H1 (cell line): ENCODE measurements around the gene STX18. TPM values are rescaled to one million over a fixed set of nuclear protein-coding genes. Genes with fewer than 3 reads are reported as not detected.

Experiments
- CTCF ChIA-PET: fragments of 300-600 bp; sonication (Branson Sonifier 250); formaldehyde crosslinking; loops from one replicate; lab custom pipeline; 2021; ENCODE audit not compliant: partially characterized antibody; lab: Charles Lee
- POLR2A ChIA-PET: fragments of 300-600 bp; sonication (Branson Sonifier 250); formaldehyde crosslinking; loops from one replicate; lab custom pipeline; 2021; ENCODE audit warnings: inconsistent platforms; ENCODE audit not compliant: partially characterized antibody; lab: Charles Lee
- DNase-seq, 2 experiments: peaks; one replicate each; pipeline versions ENCODE4 v3.0.0 to v3.0.0-alpha.2; 2010 to 2022; ENCODE audit warnings: low spot score in 2 of 2, low read depth in 1 of 2, mixed read lengths in 1 of 2
- FAIRE-seq: peaks from 2 replicates; lab custom pipeline; 2011; peaks lifted over from hg19 to GRCh38; lab: Jason Lieb, UNC
- H2AFZ ChIP-seq: 2 replicates; pipeline ENCODE4 v1.8.1; 2012; ENCODE audit warnings: low read length, inconsistent platforms
- H2AK5ac ChIP-seq: 2 replicates; pipeline ENCODE4 v1.6.1; 2013; ENCODE audit warnings: low read depth, low read length
- H2BK120ac ChIP-seq: replicated peaks from 2 replicates; pipeline ENCODE3; 2013; ENCODE audit warnings: low read depth, low read length, inconsistent platforms
- H2BK12ac ChIP-seq: 2 replicates; pipeline ENCODE4 v1.6.1; 2013; ENCODE audit warnings: low read depth, low read length
- H2BK15ac ChIP-seq: 2 replicates; pipeline ENCODE4 v1.6.1; 2013; ENCODE audit warnings: low read length
- H2BK20ac ChIP-seq: 2 replicates; pipeline ENCODE4 v1.6.1; 2013; ENCODE audit warnings: low read length
- H2BK5ac ChIP-seq: 2 replicates; pipeline ENCODE4 v1.6.1; 2013; ENCODE audit warnings: low read depth, low read length
- H3K14ac ChIP-seq: 2 replicates; pipeline ENCODE4 v1.6.1; 2013; ENCODE audit warnings: inconsistent platforms; ENCODE audit not compliant: insufficient read length
- H3K18ac ChIP-seq: 2 replicates; pipeline ENCODE4 v1.6.1; 2013; ENCODE audit warnings: low read length; ENCODE audit errors: extremely low read depth
- H3K23ac ChIP-seq: 2 replicates; pipeline ENCODE4 v1.6.1; 2013; ENCODE audit warnings: inconsistent platforms; ENCODE audit not compliant: insufficient read length
- H3K23me2 ChIP-seq: 2 replicates; pipeline ENCODE4 v1.6.1; 2013; ENCODE audit warnings: low read depth, low read length
- H3K27ac ChIP-seq: 2 replicates; pipeline ENCODE4 v1.6.1; 2011; ENCODE audit warnings: low read depth, low read length, inconsistent platforms
- H3K27me3 ChIP-seq, 4 experiments: replicated peaks in 1 of 4; 1 replicate in 1 of 4; 2 replicates in 3 of 4; pipeline versions ENCODE4 v1.6.1 to v1.8.1; 2011 to 2013; ENCODE audit warnings: low read length in 3 of 4, mild to moderate bottlenecking in 3 of 4, inconsistent platforms in 2 of 4, mixed read lengths in 2 of 4, moderate library complexity in 1 of 4; ENCODE audit not compliant: control insufficient read depth in 3 of 4, insufficient read depth in 3 of 4; ENCODE audit errors: extremely low read depth in 1 of 4
- H3K36me3 ChIP-seq, 4 experiments: 2 replicates each; pipeline versions ENCODE4 v1.6.1 to v1.8.1; 2011 to 2013; ENCODE audit warnings: mild to moderate bottlenecking in 4 of 4, low read length in 3 of 4, moderate library complexity in 2 of 4, control low read depth in 1 of 4, inconsistent platforms in 1 of 4; ENCODE audit not compliant: insufficient read depth in 4 of 4, control insufficient read depth in 2 of 4
- H3K4ac ChIP-seq: replicated peaks from 2 replicates; pipeline ENCODE3; 2013; ENCODE audit warnings: low read length, low read depth, mixed read lengths, inconsistent platforms; ENCODE audit not compliant: insufficient read length
- H3K4me1 ChIP-seq, 4 experiments: replicated peaks in 1 of 4; 1 replicate in 1 of 4; 2 replicates in 3 of 4; pipeline versions ENCODE4 v1.6.1 to v1.8.1; 2011 to 2013; ENCODE audit warnings: low read length in 3 of 4, inconsistent platforms in 2 of 4, mixed read lengths in 1 of 4; ENCODE audit not compliant: insufficient read depth in 4 of 4, control insufficient read depth in 3 of 4
- H3K4me2 ChIP-seq, 2 experiments: 2 replicates each; pipeline versions ENCODE4 v1.6.1 to v1.8.1; 2011 to 2013; ENCODE audit warnings: low read depth in 2 of 2, low read length in 2 of 2, control low read depth in 1 of 2, inconsistent platforms in 1 of 2, mild to moderate bottlenecking in 1 of 2; ENCODE audit not compliant: insufficient read depth in 1 of 2
- H3K4me3 ChIP-seq, 4 experiments: fragments of 200-600, 300-600 bp in 1 of 4; sonication (generic), shearing (Covaris generic), sonication (Bioruptor Twin) in 1 of 4; 2 replicates each; pipeline versions ENCODE4 v1.5.1 to v1.8.1; 2011 to 2016; ENCODE audit warnings: low read length in 4 of 4, low read depth in 3 of 4, control low read depth in 2 of 4, inconsistent platforms in 2 of 4, mild to moderate bottlenecking in 2 of 4, mixed read lengths in 1 of 4, moderate library complexity in 1 of 4; ENCODE audit not compliant: insufficient read depth in 2 of 4; ENCODE audit errors: extremely low read depth in 1 of 4
- H3K56ac ChIP-seq: replicated peaks from 2 replicates; pipeline ENCODE3; 2013; ENCODE audit warnings: low read depth, mild to moderate bottlenecking, mixed read lengths, low read length, inconsistent platforms; ENCODE audit not compliant: insufficient read length
- H3K79me1 ChIP-seq: 2 replicates; pipeline ENCODE4 v1.6.1; 2013; ENCODE audit warnings: low read depth, low read length, control low read depth
- H3K79me2 ChIP-seq, 2 experiments: 2 replicates each; pipeline versions ENCODE4 v1.6.1 to v1.8.1; 2012 to 2013; ENCODE audit warnings: low read length in 2 of 2, mild to moderate bottlenecking in 2 of 2, inconsistent platforms in 1 of 2; ENCODE audit not compliant: insufficient read depth in 2 of 2, control insufficient read depth in 1 of 2
- H3K9ac ChIP-seq, 4 experiments: replicated peaks in 1 of 4; 1 replicate in 1 of 4; 2 replicates in 3 of 4; pipeline versions ENCODE4 v1.6.1 to v1.8.1; 2011 to 2013; ENCODE audit warnings: low read depth in 3 of 4, low read length in 3 of 4, control low read depth in 2 of 4, mild to moderate bottlenecking in 2 of 4, moderate library complexity in 2 of 4, inconsistent platforms in 1 of 4; ENCODE audit errors: extremely low read depth in 1 of 4
- H3K9me3 ChIP-seq, 2 experiments: 2 replicates each; pipeline versions ENCODE4 v1.6.1 to v1.8.1; 2012 to 2013; ENCODE audit warnings: mild to moderate bottlenecking in 2 of 2, moderate library complexity in 2 of 2, control low read depth in 1 of 2, inconsistent platforms in 1 of 2, low read depth in 1 of 2, low read length in 1 of 2, mixed read lengths in 1 of 2; ENCODE audit not compliant: insufficient read depth in 2 of 2
- H4K20me1 ChIP-seq, 2 experiments: replicated peaks in 1 of 2; 2 replicates each; pipeline versions ENCODE3 to v1.8.1; 2011 to 2013; ENCODE audit warnings: inconsistent platforms in 2 of 2, low read length in 2 of 2, mild to moderate bottlenecking in 1 of 2; ENCODE audit not compliant: insufficient read depth in 2 of 2, control insufficient read depth in 1 of 2
- H4K5ac ChIP-seq: 2 replicates; pipeline ENCODE4 v1.6.1; 2013; ENCODE audit warnings: low read length, low read depth, mixed read lengths, inconsistent platforms; ENCODE audit not compliant: insufficient read length
- H4K8ac ChIP-seq: 2 replicates; pipeline ENCODE4 v1.8.0; 2013; ENCODE audit warnings: mild to moderate bottlenecking, moderate library complexity, low read length, inconsistent platforms; ENCODE audit not compliant: insufficient read depth; ENCODE audit errors: extremely low read depth
- H4K91ac ChIP-seq: replicated peaks from 2 replicates; pipeline ENCODE3; 2013; ENCODE audit warnings: low read length, mixed read lengths, inconsistent platforms; ENCODE audit not compliant: insufficient read length
- BRCA1 ChIP-seq: IDR thresholded peaks from 2 replicates; pipeline ENCODE4 v1.6.1; 2012; ENCODE audit warnings: low read depth, low read length, improper control_type of control experiment
- EGR1 ChIP-seq: IDR thresholded peaks from 2 replicates; pipeline ENCODE4 v1.6.1; 2011; ENCODE audit warnings: low read depth, low read length, borderline replicate concordance
- GTF2F1 ChIP-seq: IDR thresholded peaks from 2 replicates; pipeline ENCODE4 v1.6.1; 2012; ENCODE audit warnings: low read depth, low read length, improper control_type of control experiment, borderline replicate concordance
- HDAC6 ChIP-seq: IDR thresholded peaks from one replicate; pipeline ENCODE4 v1.7.1; 2012; ENCODE audit warnings: low read depth, mild to moderate bottlenecking, inconsistent platforms, low read length, moderate library complexity
- RNF2 ChIP-seq: fragments of 200-900, 300-1000 bp; sonication (generic); IDR thresholded peaks from 2 replicates; pipeline ENCODE4 v1.7.1; 2016; ENCODE audit warnings: borderline replicate concordance, low read depth, mild to moderate bottlenecking, antibody characterized with exemption, low read length; ENCODE audit not compliant: poor library complexity, severe bottlenecking; ENCODE audit errors: missing control alignments
- SP4 ChIP-seq: IDR thresholded peaks from 2 replicates; pipeline ENCODE4 v1.6.1; 2012; ENCODE audit warnings: low read length, inconsistent platforms
- TAF1 ChIP-seq: IDR thresholded peaks from 2 replicates; pipeline ENCODE4 v1.6.1; 2011; ENCODE audit warnings: mild to moderate bottlenecking, low read depth, low read length
- WGBS, 2 experiments: shearing (Covaris generic) in 1 of 2; methylation state at CpG; one replicate each; pipeline versions ENCODE4 v1.1.6 to v1.1.7; 2013 to 2015; ENCODE audit warnings: low lambda C conversion rate in 2 of 2, mixed read lengths in 2 of 2, inconsistent platforms in 1 of 2, low coverage in 1 of 2, missing lambda C conversion rate in 1 of 2; ENCODE audit not compliant: insufficient replicate concordance in 2 of 2, insufficient coverage in 1 of 2, insufficient read length in 1 of 2; ENCODE audit errors: extremely low coverage in 1 of 2, missing lambda C conversion rate in 1 of 2; 5-methylcytosine and 5-hydroxymethylcytosine counted together
- polyA plus RNA-seq, 7 experiments: library from polyadenylated mRNA; depleted of rRNA in 3 of 7; stranded (reverse) in 5 of 7; unstranded in 2 of 7; fragments of >200 nt in 5 of 7; fragments of 200-250 nt in 2 of 7; gene quantifications; 1 replicate in 5 of 7; 2 replicates in 1 of 7; 4 replicates in 1 of 7; pipeline versions ENCODE4 v1.2.1 to v1.2.3, GENCODE V29; 2011 to 2013; ENCODE audit warnings: missing spikeins in 2 of 7, mixed read lengths in 2 of 7
- total RNA-seq: library from RNA; stranded (reverse); fragmentation: NEBNext Ultra II Directional; extraction: Animal tissue kit (Norgen Biotek cat#: 25700); gene quantifications from 2 replicates; pipeline ENCODE4 v1.2.1, GENCODE V29; 2021
- TF ChIP-seq, protein P1 (sequence below): IDR thresholded peaks from 2 replicates; pipeline ENCODE4 v1.6.1; 2012; ENCODE audit warnings: inconsistent platforms

STX18 gene
- total and polyA plus RNA-seq, 2 of the 8 experiments (the other 6 are each of a cell fraction or from before 2014, with no cell fraction given): 14.6 to 18.3 TPM

DNA sequence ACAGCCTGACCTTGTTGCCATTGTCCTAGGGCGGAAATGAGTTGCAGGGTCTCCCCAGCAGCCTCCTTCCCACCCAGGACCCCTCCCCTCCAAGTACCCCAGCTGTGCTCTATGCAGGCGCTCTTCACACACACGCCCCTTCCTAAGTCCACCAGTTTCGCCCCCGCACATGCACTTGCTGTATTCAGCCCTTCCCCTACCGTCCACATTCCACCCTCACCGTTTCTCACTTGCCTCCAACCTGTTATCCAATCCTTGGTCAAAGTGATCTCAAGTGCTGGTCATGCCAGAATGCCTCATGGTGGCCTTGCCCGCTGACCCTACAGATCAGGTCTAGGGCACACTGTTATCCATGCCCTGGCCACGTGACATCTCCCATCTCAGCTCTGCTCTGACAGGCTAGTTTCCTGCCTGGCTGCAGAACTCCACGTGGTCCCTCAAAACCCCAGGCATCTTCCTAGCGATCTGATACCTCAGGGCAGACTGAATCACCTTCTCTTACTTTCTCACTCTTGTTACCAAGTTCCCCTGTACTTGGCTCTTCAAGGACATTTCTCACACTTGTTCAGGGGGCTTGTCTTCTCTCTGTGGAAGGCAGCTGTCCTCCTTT lies 115.2 kb downstream of the STX18 start:
- Histone ChIP-seq H4K91ac (peak overlapping the region; percentile 86), H3K36me3 (no peaks in the 10 kb centered on the region), H3K4me1 (peaks cover 21 to 50% (median 36%) of the 10 kb centered on the region in 4 experiments), H3K27ac (no peak overlapping the region), H4K20me1 (no peaks in the 10 kb centered on the region), H3K4ac (no peak overlapping the region), H3K23me2 (no peaks in the 10 kb centered on the region; the same call in 1 of the 2 replicates), H2AFZ (no peak overlapping the region), H3K18ac (peak overlapping the region; percentile 63), H4K8ac (peak overlapping the region; percentile 46; the same call in 1 of the 2 replicates), H3K79me2 (no peaks in the 10 kb centered on the region), H3K9ac (no peak overlapping the region; a peak in 1 of 7 replicates), H4K5ac (no peak overlapping the region), H2BK5ac (peak overlapping the region; percentile 80; the same call in 1 of the 2 replicates), H2AK5ac (peak overlapping the region; percentile 93), H3K56ac (peak overlapping the region; percentile 37), H2BK12ac (peak overlapping the region; percentile 90; the same call in 1 of the 2 replicates), H3K23ac (no peak overlapping the region), H3K79me1 (no peaks in the 10 kb centered on the region), H3K4me3 (no peak overlapping the region), H2BK15ac (peak overlapping the region; percentile 24; the same call in 1 of the 2 replicates), H3K27me3 (no peaks in the 10 kb centered on the region; a peak in 1 of 7 replicates), H3K9me3 (no peaks in the 10 kb centered on the region), H3K4me2 (peak overlapping the region; percentile 39 to 40), H3K14ac (no peak overlapping the region), H2BK20ac (peak overlapping the region; percentile 91), H2BK120ac (no peak overlapping the region)
- FAIRE-seq: no peak
- 75% methylated on average over 11 of the region's 11 CpGs; no CpG with 5 or more reads in 1 of the 2 experiments for WGBS, 2 experiments
- ChIA-PET POLR2A (interaction anchor here (1.6 to 4.2 kb wide), 3 partner anchors 10 to 19 kb away, joined by 5 to 17 read pairs (median 5); no protein-coding TSS in a partner anchor), CTCF (interaction anchor here (1.1 to 3.8 kb wide), 10 partner anchors 9 to 174 kb away, joined by 3 to 28 read pairs (median 4); partner anchors contain the start of gene NSG1)
- no peak for DNase-seq
- TF ChIP-seq, protein P1, sequence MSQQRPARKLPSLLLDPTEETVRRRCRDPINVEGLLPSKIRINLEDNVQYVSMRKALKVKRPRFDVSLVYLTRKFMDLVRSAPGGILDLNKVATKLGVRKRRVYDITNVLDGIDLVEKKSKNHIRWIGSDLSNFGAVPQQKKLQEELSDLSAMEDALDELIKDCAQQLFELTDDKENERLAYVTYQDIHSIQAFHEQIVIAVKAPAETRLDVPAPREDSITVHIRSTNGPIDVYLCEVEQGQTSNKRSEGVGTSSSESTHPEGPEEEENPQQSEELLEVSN: 0 out of 2 replicates have a peak, but pooled peaks have one; percentile 32
- TF ChIP-seq BRCA1 (no peak), RNF2 (no peak), GTF2F1 (no peak), HDAC6 (no peak), TAF1 (no peak), SP4 (no peak), EGR1 (no peak)
